Stimulated activated CD4-positive, alpha-beta T cell treated with anti-CD3 and anti-CD28 coated beads, Interleukin-2, amount 100 ng/mL, for 4 hours (primary cell): ENCODE results near the gene SPATC1L.

Experiments used
- DNase-seq: peaks from one replicate; pipeline ENCODE4 v3.0.0-alpha.2; 2020; ENCODE audit warnings: low read depth

The SPATC1L gene

GRCh38 chr21:46160907-46161632 lies 23.2 kb downstream of the SPATC1L start:
- DNase-seq: no peak

- no peak for DNase-seq
Observed at GRCh38 chr21:46160657-46160906, 23.7 kb downstream of the SPATC1L start.

- no peak for DNase-seq
Observed at GRCh38 chr21:46159841-46160656, 24.2 kb downstream of the SPATC1L start.

GRCh38 chr21:46159390-46159789 lies 24.9 kb downstream of the SPATC1L start:
- no peak for DNase-seq

- DNase-seq: no peak
Observed at GRCh38 chr21:46158666-46159300, 25.5 kb downstream of the SPATC1L start.

- DNase-seq: no peak
Observed at GRCh38 chr21:46157987-46158451, 26.2 kb downstream of the SPATC1L start.

- no peak for DNase-seq
Observed at GRCh38 chr21:46157396-46157986, 26.8 kb downstream of the SPATC1L start.

GRCh38 chr21:46156678-46157077 lies 27.6 kb downstream of the SPATC1L start:
- DNase-seq: no peak

- DNase-seq: no peak
Observed at GRCh38 chr21:46156378-46156645, 27.9 kb downstream of the SPATC1L start.

GRCh38 chr21:46155514-46156377 lies 28.5 kb downstream of the SPATC1L start, which contains the start of gene FTCD:
FTCD (minus strand) TSS chr21:46155579; CDS start chr21:46155523, 56 bp downstream.
- DNase-seq: no peak

- no peak for DNase-seq
Observed at GRCh38 chr21:46154955-46155513, 29.2 kb downstream of the SPATC1L start.

GRCh38 chr21:46154155-46154954 lies 29.9 kb downstream of the SPATC1L start:
- no peak for DNase-seq

GRCh38 chr21:46153247-46154154 lies 30.8 kb downstream of the SPATC1L start:
- peak; percentile 19 for DNase-seq

GRCh38 chr21:46152927-46153246 lies 31.4 kb downstream of the SPATC1L start:
- DNase-seq: no peak

GRCh38 chr21:46151989-46152926 lies 32.0 kb downstream of the SPATC1L start:
- no peak for DNase-seq

- DNase-seq: no peak
Observed at GRCh38 chr21:46151261-46151988, 32.8 kb downstream of the SPATC1L start.

GRCh38 chr21:46150491-46151121 lies 33.7 kb downstream of the SPATC1L start:
- DNase-seq: no peak
